H1 (cell line): ENCODE results near the gene RPN2. TPM values are rescaled to one million over a fixed set of nuclear protein-coding genes. Genes with fewer than 3 reads are reported as not detected.

Source experiments
- ASH2L ChIP-seq: fragments of 200-600, 300-600 bp; sonication (generic); IDR thresholded peaks from one replicate; pipeline ENCODE4 v1.7.1; 2017; ENCODE audit warnings: low read length
- EGR1 ChIP-seq: IDR thresholded peaks from 2 replicates; pipeline ENCODE4 v1.6.1; 2011; ENCODE audit warnings: low read depth, low read length, borderline replicate concordance
- HDAC2 ChIP-seq, 2 experiments: fragments of 300-600 bp in 1 of 2; sonication (generic) in 1 of 2; IDR thresholded peaks; 2 replicates each; pipeline ENCODE4 v1.6.1; 2011 to 2012; ENCODE audit warnings: low read depth in 2 of 2, low read length in 2 of 2, mild to moderate bottlenecking in 2 of 2, moderate library complexity in 2 of 2, borderline replicate concordance in 1 of 2, inconsistent platforms in 1 of 2
- SRF ChIP-seq: IDR thresholded peaks from 2 replicates; pipeline ENCODE4 v1.6.1; 2011; ENCODE audit warnings: mild to moderate bottlenecking, low read depth, low read length, moderate library complexity
- TBP ChIP-seq: IDR thresholded peaks from 2 replicates; pipeline ENCODE4 v1.6.1; 2011; ENCODE audit warnings: low read depth, low read length, improper control_type of control experiment
- polyA plus RNA-seq, 7 experiments: library from polyadenylated mRNA; depleted of rRNA in 3 of 7; stranded (reverse) in 5 of 7; unstranded in 2 of 7; fragments of >200 nt in 5 of 7; fragments of 200-250 nt in 2 of 7; gene quantifications; 1 replicate in 5 of 7; 2 replicates in 1 of 7; 4 replicates in 1 of 7; pipeline versions ENCODE4 v1.2.1 to v1.2.3, GENCODE V29; 2011 to 2013; ENCODE audit warnings: missing spikeins in 2 of 7, mixed read lengths in 2 of 7
- total RNA-seq: library from RNA; stranded (reverse); fragmentation: NEBNext Ultra II Directional; extraction: Animal tissue kit (Norgen Biotek cat#: 25700); gene quantifications from 2 replicates; pipeline ENCODE4 v1.2.1, GENCODE V29; 2021

Gene RPN2
- total and polyA plus RNA-seq, 2 of the 8 experiments (the other 6 are each of a cell fraction or from before 2014, with no cell fraction given), result 236 to 379 TPM

DNA sequence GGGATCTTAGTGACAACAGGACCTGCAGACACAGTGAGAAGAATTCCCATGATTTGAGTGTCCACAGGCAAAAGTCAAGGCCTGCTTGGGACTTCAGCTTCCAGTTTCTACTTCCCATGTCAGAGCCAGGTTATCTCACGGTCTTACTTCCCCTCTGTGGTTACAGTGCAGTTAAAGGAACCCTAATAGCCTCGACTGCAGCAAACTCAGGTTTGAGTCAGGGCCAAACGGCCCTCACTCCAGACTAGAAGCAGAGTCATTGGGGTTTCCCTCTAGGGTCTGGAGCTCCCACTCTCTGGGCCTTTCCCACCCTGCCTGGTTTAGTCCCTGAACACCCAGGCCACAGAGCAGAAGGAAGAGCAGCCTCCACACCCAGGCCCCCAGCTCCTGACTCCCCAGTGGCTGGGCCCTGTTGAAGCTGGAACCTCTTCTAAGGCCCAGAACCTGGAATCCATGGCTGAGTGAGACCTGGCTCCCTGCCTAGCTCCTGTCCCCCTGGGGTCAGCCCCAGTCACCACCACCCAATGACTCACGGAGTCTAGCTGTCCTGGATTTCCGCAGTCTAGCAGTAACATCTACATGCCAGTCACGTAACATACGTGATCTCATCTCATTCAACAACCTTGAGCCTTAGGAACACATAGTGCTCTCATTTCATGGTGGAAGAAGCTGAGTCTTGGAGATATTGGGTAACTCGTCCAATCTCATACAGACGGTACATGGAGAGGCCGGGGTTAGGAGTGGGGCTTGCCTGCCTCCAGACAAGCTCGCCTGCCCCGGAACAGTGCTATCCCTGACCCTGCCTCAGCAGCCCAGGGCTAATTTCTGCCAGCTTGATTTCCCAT, 91.7 kb downstream of the RPN2 start (continued):
- no peak for TF ChIP-seq TBP
- no peak for TF ChIP-seq SRF
- no peak for TF ChIP-seq HDAC2 (IDR thresholded peaks at IDR 0.05; ENCODE audit: borderline replicate concordance in 1 of 2, low read depth in 2 of 2, low read length in 2 of 2)
- no peak for TF ChIP-seq EGR1
- TF ChIP-seq ASH2L, result no peak
